Neural cell (in vitro differentiated cells): ENCODE measurements around the gene CCDC12. TPM values are rescaled to one million over a fixed set of nuclear protein-coding genes. Genes with fewer than 3 reads are reported as not detected.

ENCODE experiments used
- H2AFZ ChIP-seq: fragments of 200-600, 300-800 bp; sonication (generic), shearing (Covaris generic); 2 replicates; pipeline ENCODE4 v1.6.0; 2014; ENCODE audit warnings: low read depth, mild to moderate bottlenecking, antibody characterized with exemption, low read length, moderate library complexity
- H3F3A ChIP-seq: fragments of 200-600 bp; shearing (Covaris generic); 2 replicates; pipeline ENCODE4 v1.6.1; 2016; ENCODE audit warnings: mild to moderate bottlenecking, moderate library complexity, mixed read lengths, antibody characterized with exemption, low read length; ENCODE audit not compliant: insufficient read depth, poor library complexity, severe bottlenecking
- H3K27ac ChIP-seq: fragments of 200-600, 300-800 bp; sonication (generic), shearing (Covaris generic); 2 replicates; pipeline ENCODE4 v1.5.1; 2014; ENCODE audit warnings: mild to moderate bottlenecking, low read length, moderate library complexity
- H3K27me3 ChIP-seq: fragments of 300-800, 200-600 bp; sonication (generic), shearing (Covaris generic); 2 replicates; pipeline ENCODE4 v1.6.0; 2014; ENCODE audit warnings: mild to moderate bottlenecking, low read depth, low read length, moderate library complexity; ENCODE audit not compliant: insufficient read depth
- H3K36me3 ChIP-seq: fragments of 300-800, 200-600 bp; sonication (generic), shearing (Covaris generic); 2 replicates; pipeline ENCODE4 v1.5.1; 2014; ENCODE audit warnings: mild to moderate bottlenecking, antibody characterized with exemption, low read length, moderate library complexity; ENCODE audit not compliant: insufficient read depth
- H3K4me2 ChIP-seq: fragments of 300-800, 200-600 bp; sonication (generic), shearing (Covaris generic); 2 replicates; pipeline ENCODE4 v1.6.0; 2014; ENCODE audit warnings: mild to moderate bottlenecking, low read length
- H3K4me3 ChIP-seq: fragments of 300-800, 200-600 bp; sonication (generic), shearing (Covaris generic); 2 replicates; pipeline ENCODE4 v1.5.1; 2014; ENCODE audit warnings: mild to moderate bottlenecking, low read length, moderate library complexity
- H3K79me2 ChIP-seq: fragments of 200-600 bp; shearing (Covaris generic); replicated peaks from 2 replicates; pipeline ENCODE4 v1.6.0; 2014; ENCODE audit warnings: mild to moderate bottlenecking, low read length, moderate library complexity; ENCODE audit not compliant: insufficient read depth
- H3K9ac ChIP-seq: fragments of 300-800, 200-600 bp; sonication (generic), shearing (Covaris generic); 2 replicates; pipeline ENCODE4 v1.6.1; 2016; ENCODE audit warnings: mild to moderate bottlenecking, low read length, mixed read lengths
- H3K9me2 ChIP-seq: fragments of 200-600 bp; shearing (Covaris generic); 2 replicates; pipeline ENCODE4 v1.6.1; 2016; ENCODE audit warnings: mild to moderate bottlenecking, low read length, mixed read lengths; ENCODE audit not compliant: insufficient read depth
- H3K9me3 ChIP-seq: fragments of 200-600, 300-800 bp; sonication (generic), shearing (Covaris generic); 2 replicates; pipeline ENCODE4 v1.6.1; 2016; ENCODE audit warnings: mild to moderate bottlenecking, mixed run types, low read length, moderate library complexity, mixed read lengths
- H4K20me1 ChIP-seq: fragments of 200-600 bp; shearing (Covaris generic); 2 replicates; pipeline ENCODE4 v1.6.1; 2016; ENCODE audit warnings: mild to moderate bottlenecking, mixed run types; ENCODE audit not compliant: insufficient read depth
- EP300 ChIP-seq: fragments of 450-650 bp; conservative IDR thresholded peaks from 2 replicates; pipeline ENCODE4 v1.6.1; 2014; ENCODE audit warnings: antibody characterized with exemption, mild to moderate bottlenecking, moderate library complexity; ENCODE audit not compliant: poor library complexity, severe bottlenecking
- EZH2 ChIP-seq: fragments of 200-600, 300-800 bp; shearing (Covaris generic), sonication (generic); IDR thresholded peaks from 2 replicates; pipeline ENCODE4 v1.6.1; 2014; ENCODE audit warnings: antibody characterized with exemption, low read length, borderline replicate concordance, mild to moderate bottlenecking; ENCODE audit not compliant: insufficient read depth, poor library complexity, severe bottlenecking
- MXI1 ChIP-seq: fragments of 450-650 bp; conservative IDR thresholded peaks from 2 replicates; pipeline ENCODE4 v1.6.1; 2014; ENCODE audit warnings: antibody characterized with exemption, mild to moderate bottlenecking; ENCODE audit not compliant: poor library complexity, severe bottlenecking
- POLR2AphosphoS5 ChIP-seq: IDR thresholded peaks from 2 replicates; pipeline ENCODE4 v1.6.1; 2012
- RAD21 ChIP-seq: fragments of 450-650 bp; conservative IDR thresholded peaks from 2 replicates; pipeline ENCODE4 v1.6.1; 2014; ENCODE audit warnings: antibody characterized with exemption, mild to moderate bottlenecking, moderate library complexity
- SMC3 ChIP-seq: fragments of 450-650 bp; conservative IDR thresholded peaks from 2 replicates; pipeline ENCODE4 v1.6.1; 2014; ENCODE audit warnings: antibody characterized with exemption, mild to moderate bottlenecking, moderate library complexity; ENCODE audit not compliant: poor library complexity
- TAF1 ChIP-seq: IDR thresholded peaks from 2 replicates; pipeline ENCODE4 v1.6.1; 2012; ENCODE audit warnings: low read depth
- polyA plus RNA-seq: library from polyadenylated mRNA; depleted of rRNA; stranded (reverse); fragments of >200 nt; gene quantifications from 2 replicates; pipeline ENCODE4 v1.2.3, GENCODE V29; 2014
- TF ChIP-seq, protein P1 (sequence below): fragments of 450-650 bp; IDR thresholded peaks from 2 replicates; pipeline ENCODE4 v1.5.1; 2014; ENCODE audit warnings: antibody characterized with exemption, mild to moderate bottlenecking, moderate library complexity; ENCODE audit not compliant: poor library complexity, severe bottlenecking
- TF ChIP-seq, protein P2 (sequence below): IDR thresholded peaks from 2 replicates; pipeline ENCODE4 v1.6.1; 2012; ENCODE audit warnings: borderline replicate concordance

Gene CCDC12
- polyA plus RNA-seq, 1 donor from 2014 or later = 46.4 TPM

DNA sequence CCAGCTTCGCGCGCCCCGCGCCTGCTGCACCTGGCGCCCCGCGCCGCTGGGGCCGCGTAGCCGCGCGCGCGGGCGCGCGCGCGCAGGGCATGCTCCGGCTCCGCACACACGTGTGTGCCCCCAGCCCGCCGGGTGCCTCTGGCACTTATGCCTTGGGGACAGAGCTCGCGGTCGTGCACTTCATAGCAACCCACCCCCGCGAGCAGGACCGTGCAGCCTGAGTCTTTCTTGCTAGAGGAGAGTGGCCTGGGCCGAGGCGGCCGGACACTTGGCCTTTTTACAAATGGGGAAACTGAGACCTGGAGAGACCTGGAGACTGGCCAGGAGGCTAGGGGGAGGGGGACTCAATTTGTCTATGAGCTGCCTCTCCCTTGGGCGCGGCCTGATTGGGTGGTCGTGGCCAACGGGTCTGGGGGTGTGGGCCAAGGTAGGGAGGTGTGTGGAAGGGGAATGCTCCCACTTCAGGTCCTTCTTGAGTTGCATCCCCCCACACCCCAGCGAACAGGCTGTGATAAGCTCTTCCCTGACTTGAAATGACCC, 3.5 kb upstream of the CCDC12 start:
- Histone ChIP-seq H3K9me3 (no peaks in the 10 kb centered on the region), H2AFZ (no peak overlapping the region), H3K27me3 (no peaks in the 10 kb centered on the region), H3K4me2 (no peak overlapping the region), H3K36me3 (no peaks in the 10 kb centered on the region), H3K4me3 (peak overlapping the region; percentile 63), H3K9ac (peak overlapping the region; percentile 41), H3F3A (no peaks in the 10 kb centered on the region), H4K20me1 (no peaks in the 10 kb centered on the region), H3K9me2 (no peaks in the 10 kb centered on the region), H3K27ac (no peak overlapping the region), H3K79me2 (peaks cover 12% of the 10 kb centered on the region)
- TF ChIP-seq MXI1 (peak; percentile 58), RAD21 (no peak)

DNA sequence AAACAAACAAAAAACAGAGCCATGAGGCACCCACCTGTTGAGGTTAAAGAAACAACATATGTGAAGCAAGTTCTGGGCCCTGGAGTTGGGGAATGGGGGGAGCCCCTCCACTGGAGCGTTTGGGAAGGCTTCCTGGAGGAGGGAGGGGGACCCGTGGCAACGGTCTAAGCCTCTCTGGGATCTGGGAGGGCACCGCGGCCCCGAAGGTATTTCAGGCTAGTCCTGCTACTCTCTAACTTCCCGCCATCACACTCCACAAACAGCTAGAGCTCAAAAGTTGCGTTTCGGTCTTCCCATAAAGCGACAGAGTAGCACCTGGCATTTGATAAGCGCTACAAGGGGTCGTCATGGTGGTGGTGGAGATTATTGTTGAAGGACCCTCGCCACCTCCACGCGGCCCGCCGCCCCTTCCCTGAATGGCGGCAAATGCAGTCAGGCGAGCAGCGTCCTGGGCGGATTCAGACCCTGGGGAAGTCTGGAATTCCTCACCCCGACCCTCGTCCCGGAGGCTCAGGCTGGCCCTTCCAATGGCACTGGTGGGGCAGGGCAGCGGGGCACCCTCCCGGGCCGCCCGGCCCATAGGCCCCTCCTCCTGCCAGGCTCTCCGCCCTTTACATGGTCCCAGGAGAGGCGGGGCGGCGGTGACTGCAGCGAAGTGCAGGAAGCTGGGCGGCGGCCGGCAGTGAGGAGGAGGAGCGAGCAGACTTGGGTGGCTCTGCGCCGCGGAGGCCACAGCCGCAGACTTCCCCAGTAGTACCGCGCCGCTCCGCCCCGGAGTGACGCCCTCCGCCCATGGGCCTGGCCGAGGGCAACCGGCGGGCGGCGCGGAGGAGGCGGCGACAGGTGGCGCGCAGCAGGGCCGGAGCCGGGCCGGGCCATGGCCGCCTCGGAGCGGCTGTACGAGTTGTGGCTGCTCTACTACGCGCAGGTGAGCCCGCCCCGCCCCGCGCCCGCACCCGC, 2.7 kb upstream of the CCDC12 start, which contains the start of gene NBEAL2:
Gene NBEAL2 (plus strand): TSS at position 682 of the 960 bp plus-strand sequence. CDS start 196 bp downstream, at position 878.
- H3K27ac ChIP-seq = no peak within 1 kb of the TSS
- H3K27me3 ChIP-seq = no peaks in the 10 kb centered on the region
- H3K4me3 ChIP-seq = peak within 1 kb of the TSS; percentile 72
- H3K9ac ChIP-seq = peak within 1 kb of the TSS; percentile 41
- H3K79me2 ChIP-seq = peaks cover 20% of the 10 kb centered on the region
- peak within 1 kb of the TSS; percentile 40 for H2AFZ ChIP-seq
- H3K9me2 ChIP-seq = no peaks in the 10 kb centered on the region
- H3K4me2 ChIP-seq = peak within 1 kb of the TSS; percentile 62
- peaks cover 3% of the 10 kb centered on the region for H4K20me1 ChIP-seq
- H3K9me3 ChIP-seq = no peaks in the 10 kb centered on the region
- H3F3A ChIP-seq = no peaks in the 10 kb centered on the region
- H3K36me3 ChIP-seq = no peaks in the 10 kb centered on the region
- TF ChIP-seq POLR2AphosphoS5 = peak; percentile 15
- no peak for TF ChIP-seq TAF1
- TF ChIP-seq MXI1 = peak; percentile 57
- no peak for TF ChIP-seq EZH2
- no peak for TF ChIP-seq EP300

DNA sequence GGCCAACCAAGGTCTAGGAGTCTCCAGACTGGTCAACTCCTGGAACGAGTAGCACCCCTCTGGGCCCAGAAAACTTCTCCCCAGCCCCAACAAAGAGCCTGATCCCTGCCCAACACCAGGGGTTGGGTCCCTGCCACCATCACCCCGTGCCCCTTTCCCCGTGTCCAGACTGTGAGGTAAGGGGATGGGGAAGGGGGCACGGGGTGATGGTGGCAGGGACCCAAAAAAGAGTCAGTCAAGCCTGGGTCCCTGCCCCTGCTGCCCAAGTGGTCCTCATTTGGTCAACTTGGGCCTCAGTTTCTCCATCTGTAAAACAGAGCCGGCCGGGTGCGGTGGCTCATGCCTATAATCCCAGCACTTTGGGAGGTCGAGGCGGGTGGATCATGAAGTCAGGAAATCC, 1.8 kb upstream of the CCDC12 start:
- Histone ChIP-seq H3K79me2 (peaks cover 28% of the 10 kb centered on the region), H3K27me3 (no peaks in the 10 kb centered on the region), H3F3A (no peaks in the 10 kb centered on the region), H3K9me3 (no peaks in the 10 kb centered on the region), H4K20me1 (peaks cover 3% of the 10 kb centered on the region), H3K36me3 (no peaks in the 10 kb centered on the region), H3K4me2 (no peak overlapping the region), H3K9me2 (no peaks in the 10 kb centered on the region), H2AFZ (no peak overlapping the region), H3K9ac (no peak overlapping the region), H3K4me3 (no peak overlapping the region), H3K27ac (no peak overlapping the region)
- TF ChIP-seq, protein P1, sequence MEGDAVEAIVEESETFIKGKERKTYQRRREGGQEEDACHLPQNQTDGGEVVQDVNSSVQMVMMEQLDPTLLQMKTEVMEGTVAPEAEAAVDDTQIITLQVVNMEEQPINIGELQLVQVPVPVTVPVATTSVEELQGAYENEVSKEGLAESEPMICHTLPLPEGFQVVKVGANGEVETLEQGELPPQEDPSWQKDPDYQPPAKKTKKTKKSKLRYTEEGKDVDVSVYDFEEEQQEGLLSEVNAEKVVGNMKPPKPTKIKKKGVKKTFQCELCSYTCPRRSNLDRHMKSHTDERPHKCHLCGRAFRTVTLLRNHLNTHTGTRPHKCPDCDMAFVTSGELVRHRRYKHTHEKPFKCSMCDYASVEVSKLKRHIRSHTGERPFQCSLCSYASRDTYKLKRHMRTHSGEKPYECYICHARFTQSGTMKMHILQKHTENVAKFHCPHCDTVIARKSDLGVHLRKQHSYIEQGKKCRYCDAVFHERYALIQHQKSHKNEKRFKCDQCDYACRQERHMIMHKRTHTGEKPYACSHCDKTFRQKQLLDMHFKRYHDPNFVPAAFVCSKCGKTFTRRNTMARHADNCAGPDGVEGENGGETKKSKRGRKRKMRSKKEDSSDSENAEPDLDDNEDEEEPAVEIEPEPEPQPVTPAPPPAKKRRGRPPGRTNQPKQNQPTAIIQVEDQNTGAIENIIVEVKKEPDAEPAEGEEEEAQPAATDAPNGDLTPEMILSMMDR = no peak
- TF ChIP-seq EP300 = no peak
- TF ChIP-seq TAF1 = no peak
- TF ChIP-seq RAD21 = no peak
- no peak for TF ChIP-seq SMC3
- TF ChIP-seq, protein P2, sequence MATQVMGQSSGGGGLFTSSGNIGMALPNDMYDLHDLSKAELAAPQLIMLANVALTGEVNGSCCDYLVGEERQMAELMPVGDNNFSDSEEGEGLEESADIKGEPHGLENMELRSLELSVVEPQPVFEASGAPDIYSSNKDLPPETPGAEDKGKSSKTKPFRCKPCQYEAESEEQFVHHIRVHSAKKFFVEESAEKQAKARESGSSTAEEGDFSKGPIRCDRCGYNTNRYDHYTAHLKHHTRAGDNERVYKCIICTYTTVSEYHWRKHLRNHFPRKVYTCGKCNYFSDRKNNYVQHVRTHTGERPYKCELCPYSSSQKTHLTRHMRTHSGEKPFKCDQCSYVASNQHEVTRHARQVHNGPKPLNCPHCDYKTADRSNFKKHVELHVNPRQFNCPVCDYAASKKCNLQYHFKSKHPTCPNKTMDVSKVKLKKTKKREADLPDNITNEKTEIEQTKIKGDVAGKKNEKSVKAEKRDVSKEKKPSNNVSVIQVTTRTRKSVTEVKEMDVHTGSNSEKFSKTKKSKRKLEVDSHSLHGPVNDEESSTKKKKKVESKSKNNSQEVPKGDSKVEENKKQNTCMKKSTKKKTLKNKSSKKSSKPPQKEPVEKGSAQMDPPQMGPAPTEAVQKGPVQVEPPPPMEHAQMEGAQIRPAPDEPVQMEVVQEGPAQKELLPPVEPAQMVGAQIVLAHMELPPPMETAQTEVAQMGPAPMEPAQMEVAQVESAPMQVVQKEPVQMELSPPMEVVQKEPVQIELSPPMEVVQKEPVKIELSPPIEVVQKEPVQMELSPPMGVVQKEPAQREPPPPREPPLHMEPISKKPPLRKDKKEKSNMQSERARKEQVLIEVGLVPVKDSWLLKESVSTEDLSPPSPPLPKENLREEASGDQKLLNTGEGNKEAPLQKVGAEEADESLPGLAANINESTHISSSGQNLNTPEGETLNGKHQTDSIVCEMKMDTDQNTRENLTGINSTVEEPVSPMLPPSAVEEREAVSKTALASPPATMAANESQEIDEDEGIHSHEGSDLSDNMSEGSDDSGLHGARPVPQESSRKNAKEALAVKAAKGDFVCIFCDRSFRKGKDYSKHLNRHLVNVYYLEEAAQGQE = no peak
- TF ChIP-seq EZH2 = no peak
- TF ChIP-seq POLR2AphosphoS5 = no peak
- TF ChIP-seq MXI1 = no peak
